ENCODE data around the gene GCK. TPM values are rescaled to one million over a fixed set of nuclear protein-coding genes. Genes with fewer than 3 reads are reported as not detected.
"Not testable (repeated sequence)": the region's sequence is repeated elsewhere in the genome, so short reads cannot be mapped to it uniquely, and the experiment has no call there.

The GCK gene
- total RNA-seq, 1 experiment from 2014 or later: not detected

DNA sequence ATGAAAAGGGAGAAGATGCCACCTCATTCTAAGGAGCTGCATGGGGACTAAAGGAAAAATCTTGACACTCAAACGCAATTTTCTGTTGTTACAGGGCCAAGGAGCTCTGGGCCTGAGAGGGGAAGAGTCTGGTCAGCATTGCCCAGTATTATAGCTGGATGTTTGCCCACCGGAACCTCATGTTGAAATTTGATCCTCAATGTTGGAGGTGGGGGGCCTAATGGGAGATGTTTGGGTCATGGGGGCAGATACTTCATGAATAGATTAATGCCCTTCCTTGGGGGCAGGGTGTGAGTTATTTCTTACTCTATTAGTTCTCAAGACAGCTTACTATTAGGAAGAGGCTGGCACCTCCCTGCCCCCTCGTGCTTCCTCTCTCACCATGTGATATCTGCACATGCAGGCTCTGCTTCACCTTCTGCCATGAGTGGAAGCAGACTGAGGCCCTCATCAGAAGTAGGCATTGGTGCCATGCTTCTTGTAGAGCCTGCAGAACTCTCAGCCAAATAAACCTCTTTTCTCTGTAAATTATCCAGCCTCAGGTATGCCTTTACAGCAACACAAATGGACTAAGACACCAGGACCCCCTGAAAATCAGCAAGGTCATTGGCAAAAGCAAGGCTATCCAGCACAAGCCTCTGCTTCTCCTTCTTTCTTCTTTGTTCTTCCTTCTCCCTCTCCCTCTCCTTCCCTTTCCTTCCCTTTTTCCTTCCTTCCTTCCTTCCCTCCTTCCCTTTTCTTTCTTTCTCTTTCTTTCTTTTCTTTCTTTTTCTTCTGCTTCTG is 15.1 kb downstream of the GCK start:
- no peak for DNase-seq
- H3K4me3 Mint-ChIP-seq (ENCODE audit: low read depth, unreplicated experiment): no peak overlapping the region
- BruUV-seq (replicated peaks): no TSS peak
- peaks cover 89% of the 10 kb centered on the region for H3K27me3 Mint-ChIP-seq (ENCODE audit: unreplicated experiment)
- TF ChIP-seq, protein P1, sequence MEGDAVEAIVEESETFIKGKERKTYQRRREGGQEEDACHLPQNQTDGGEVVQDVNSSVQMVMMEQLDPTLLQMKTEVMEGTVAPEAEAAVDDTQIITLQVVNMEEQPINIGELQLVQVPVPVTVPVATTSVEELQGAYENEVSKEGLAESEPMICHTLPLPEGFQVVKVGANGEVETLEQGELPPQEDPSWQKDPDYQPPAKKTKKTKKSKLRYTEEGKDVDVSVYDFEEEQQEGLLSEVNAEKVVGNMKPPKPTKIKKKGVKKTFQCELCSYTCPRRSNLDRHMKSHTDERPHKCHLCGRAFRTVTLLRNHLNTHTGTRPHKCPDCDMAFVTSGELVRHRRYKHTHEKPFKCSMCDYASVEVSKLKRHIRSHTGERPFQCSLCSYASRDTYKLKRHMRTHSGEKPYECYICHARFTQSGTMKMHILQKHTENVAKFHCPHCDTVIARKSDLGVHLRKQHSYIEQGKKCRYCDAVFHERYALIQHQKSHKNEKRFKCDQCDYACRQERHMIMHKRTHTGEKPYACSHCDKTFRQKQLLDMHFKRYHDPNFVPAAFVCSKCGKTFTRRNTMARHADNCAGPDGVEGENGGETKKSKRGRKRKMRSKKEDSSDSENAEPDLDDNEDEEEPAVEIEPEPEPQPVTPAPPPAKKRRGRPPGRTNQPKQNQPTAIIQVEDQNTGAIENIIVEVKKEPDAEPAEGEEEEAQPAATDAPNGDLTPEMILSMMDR (IDR thresholded peaks at IDR 0.05; ENCODE audit: unreplicated experiment): no peak
- CTCF ChIA-PET: interaction anchor here (0.7 kb wide), 1 partner anchor 67 kb away, joined by 3 read pairs; no protein-coding TSS in a partner anchor
- H3K9me3 Mint-ChIP-seq (ENCODE audit: low read depth, unreplicated experiment): no peaks in the 10 kb centered on the region
- H3K4me1 Mint-ChIP-seq (ENCODE audit: low read depth, unreplicated experiment): no peaks in the 10 kb centered on the region
- H3K36me3 Mint-ChIP-seq (ENCODE audit: insufficient read depth, unreplicated experiment): no peaks in the 10 kb centered on the region
- H3K27ac Mint-ChIP-seq (ENCODE audit: unreplicated experiment): no peak overlapping the region
- intact Hi-C loops (cut with micrococcal nuclease; ENCODE audit: unreplicated experiment): no loop called here

DNA sequence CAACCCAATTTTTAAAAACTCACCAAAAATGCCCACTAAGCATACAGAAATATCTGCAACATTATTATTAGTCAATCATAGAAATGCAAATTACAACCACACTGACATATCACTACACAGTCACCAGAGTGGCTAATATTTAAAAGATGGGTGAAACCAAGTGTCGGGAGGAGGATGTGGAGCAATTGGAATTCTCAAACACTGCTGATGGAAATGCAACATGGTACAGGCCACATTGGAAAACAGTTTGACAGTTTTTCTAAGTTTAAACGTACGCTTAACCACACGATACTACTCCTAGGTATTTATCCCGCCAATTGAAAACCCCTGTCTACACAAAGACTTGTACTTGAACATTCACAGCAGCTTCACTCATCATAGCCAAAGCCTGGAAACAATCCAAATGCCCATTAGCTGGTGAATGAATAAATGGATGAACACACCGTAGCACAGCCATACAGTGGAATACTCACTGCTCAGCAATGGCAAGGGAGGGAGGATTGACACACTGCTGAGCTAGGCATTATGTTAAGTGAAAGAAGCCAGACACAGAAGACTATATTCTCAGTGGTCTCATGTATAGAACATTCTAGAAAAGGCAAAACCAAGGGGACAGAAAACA is 16.3 kb downstream of the GCK start:
- CTCF ChIA-PET: interaction anchor here (0.7 kb wide), 1 partner anchor 66 kb away, joined by 3 read pairs; no protein-coding TSS in a partner anchor
- Mint-ChIP-seq H3K27me3 (ENCODE audit: unreplicated experiment) (peaks cover 86% of the 10 kb centered on the region), H3K36me3 (ENCODE audit: insufficient read depth, unreplicated experiment) (no peaks in the 10 kb centered on the region), H3K4me1 (ENCODE audit: low read depth, unreplicated experiment) (no peaks in the 10 kb centered on the region), H3K4me3 (ENCODE audit: low read depth, unreplicated experiment) (no peak overlapping the region), H3K9me3 (ENCODE audit: low read depth, unreplicated experiment) (no peaks in the 10 kb centered on the region), H3K27ac (ENCODE audit: unreplicated experiment) (no peak overlapping the region)
- DNase-seq: no peak
- TF ChIP-seq, protein P1 (IDR thresholded peaks at IDR 0.05; ENCODE audit: unreplicated experiment): no peak
- BruUV-seq (replicated peaks): no TSS peak
- intact Hi-C loops (cut with micrococcal nuclease; ENCODE audit: unreplicated experiment): no loop called here

DNA sequence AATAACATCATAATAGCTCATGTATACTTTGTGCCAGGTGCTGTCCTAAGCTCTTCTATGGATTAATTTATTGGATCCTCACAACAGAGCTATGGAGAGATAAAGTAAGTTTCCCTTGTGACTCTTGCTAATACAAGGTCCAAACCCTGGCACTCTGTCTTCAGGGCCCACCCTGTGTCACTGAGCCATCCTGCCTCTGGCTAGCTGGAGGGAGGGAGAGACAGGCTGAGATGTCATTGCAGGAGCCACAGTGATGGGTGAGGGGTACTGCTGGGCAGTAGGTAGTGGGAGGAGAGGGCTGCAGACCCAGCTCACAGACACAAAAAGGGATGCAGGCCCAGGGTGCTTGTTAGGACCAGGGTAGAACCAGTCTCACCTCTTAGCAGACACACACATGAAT is 16.9 kb downstream of the GCK start:
- Mint-ChIP-seq H3K4me3 (ENCODE audit: low read depth, unreplicated experiment) (no peak overlapping the region), H3K27me3 (ENCODE audit: unreplicated experiment) (peaks cover 83% of the 10 kb centered on the region), H3K9me3 (ENCODE audit: low read depth, unreplicated experiment) (no peaks in the 10 kb centered on the region), H3K4me1 (ENCODE audit: low read depth, unreplicated experiment) (no peaks in the 10 kb centered on the region), H3K27ac (ENCODE audit: unreplicated experiment) (no peak overlapping the region), H3K36me3 (ENCODE audit: insufficient read depth, unreplicated experiment) (no peaks in the 10 kb centered on the region)
- CTCF ChIA-PET: no interaction called here
- TF ChIP-seq, protein P1 (IDR thresholded peaks at IDR 0.05; ENCODE audit: unreplicated experiment): no peak
- intact Hi-C loops (cut with micrococcal nuclease; ENCODE audit: unreplicated experiment): no loop called here
- BruUV-seq (replicated peaks): no TSS peak
- no peak for DNase-seq

DNA sequence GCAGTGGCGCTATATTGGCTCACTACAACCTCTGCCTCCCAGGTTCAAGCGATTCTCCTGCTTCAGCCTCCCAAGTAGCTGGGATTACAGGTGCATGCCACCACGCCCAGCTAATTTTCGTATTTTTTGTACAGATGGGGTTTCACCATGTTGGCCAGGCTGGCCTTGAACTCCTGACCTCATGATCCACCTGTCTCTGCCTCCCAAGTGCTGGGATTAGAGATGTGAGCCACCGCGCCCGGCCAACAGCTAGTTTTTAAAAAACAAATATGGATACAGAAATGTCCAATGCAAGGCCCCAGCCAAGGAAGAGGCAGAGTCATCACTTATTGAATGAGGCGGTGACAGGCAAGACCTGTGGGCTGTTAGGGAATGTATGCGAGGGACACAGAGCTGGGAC is 17.3 kb downstream of the GCK start:
- DNase-seq; H3K4me1 Mint-ChIP-seq (ENCODE audit: low read depth, unreplicated experiment); H3K9me3 Mint-ChIP-seq (ENCODE audit: low read depth, unreplicated experiment); BruUV-seq (replicated peaks); intact Hi-C loops (cut with micrococcal nuclease; ENCODE audit: unreplicated experiment); H3K27ac Mint-ChIP-seq (ENCODE audit: unreplicated experiment); H3K36me3 Mint-ChIP-seq (ENCODE audit: insufficient read depth, unreplicated experiment); H3K4me3 Mint-ChIP-seq (ENCODE audit: low read depth, unreplicated experiment): not testable (repeated sequence)
- CTCF ChIA-PET: interaction anchor here (0.8 kb wide), 1 partner anchor 45 kb away, joined by 4 read pairs; no protein-coding TSS in a partner anchor
- peaks cover 83% of the 10 kb centered on the region for H3K27me3 Mint-ChIP-seq (ENCODE audit: unreplicated experiment)

All from Calu3 (cell line).